GM19240 (cell line): ENCODE results near the gene SUGCT.
A peak's percentile ranks its signal among the peaks of the same experiment; 100 is the strongest.

Experiments used
- DNase-seq: peaks from one replicate; pipeline ENCODE4 v3.0.0; 2011; ENCODE audit warnings: low spot score; ENCODE audit not compliant: insufficient read length

SUGCT gene

GRCh38 chr7:40463446-40463845, 328.6 kb downstream of the SUGCT start:
- DNase-seq = no peak

GRCh38 chr7:40468891-40469864, 334.4 kb downstream of the SUGCT start:
- no peak for DNase-seq

- no peak for DNase-seq
Observed at GRCh38 chr7:40470091-40470592, 335.3 kb downstream of the SUGCT start.

- no peak for DNase-seq
Observed at GRCh38 chr7:40470817-40471216, 336.0 kb downstream of the SUGCT start.

- no peak for DNase-seq
Observed at GRCh38 chr7:40471891-40472290, 337.1 kb downstream of the SUGCT start.

- DNase-seq = peak; percentile 10
Observed at GRCh38 chr7:40474790-40475680, 340.2 kb downstream of the SUGCT start.

- no peak for DNase-seq
Observed at GRCh38 chr7:40475681-40475982, 340.8 kb downstream of the SUGCT start.

GRCh38 chr7:40477094-40477493, 342.3 kb downstream of the SUGCT start:
- no peak for DNase-seq

- DNase-seq = no peak
Observed at GRCh38 chr7:40482845-40483244, 348.0 kb downstream of the SUGCT start.

GRCh38 chr7:40483630-40484029, 348.8 kb downstream of the SUGCT start:
- DNase-seq = no peak

- no peak for DNase-seq
Observed at GRCh38 chr7:40489844-40490602, 355.2 kb downstream of the SUGCT start.

- no peak for DNase-seq
Observed at GRCh38 chr7:40490603-40490924, 355.8 kb downstream of the SUGCT start.

- DNase-seq = no peak
Observed at GRCh38 chr7:40492946-40493345, 358.1 kb downstream of the SUGCT start.

- DNase-seq = no peak
Observed at GRCh38 chr7:40493609-40494051, 358.8 kb downstream of the SUGCT start.

- DNase-seq = no peak
Observed at GRCh38 chr7:40498924-40499510, 364.2 kb downstream of the SUGCT start.

- no peak for DNase-seq
Observed at GRCh38 chr7:40499718-40500117, 364.9 kb downstream of the SUGCT start.

- DNase-seq = no peak
Observed at GRCh38 chr7:40500219-40500618, 365.4 kb downstream of the SUGCT start.

GRCh38 chr7:40502359-40502758, 367.6 kb downstream of the SUGCT start:
- no peak for DNase-seq

GRCh38 chr7:40506158-40506557, 371.4 kb downstream of the SUGCT start:
- DNase-seq = no peak

- no peak for DNase-seq
Observed at GRCh38 chr7:40507166-40507565, 372.4 kb downstream of the SUGCT start.
